Measurements from ENCODE around the gene PCDHGB3.
"Not testable (repeated sequence)": the region's sequence is repeated elsewhere in the genome, so short reads cannot be mapped to it uniquely, and the experiment has no call there.

DNA sequence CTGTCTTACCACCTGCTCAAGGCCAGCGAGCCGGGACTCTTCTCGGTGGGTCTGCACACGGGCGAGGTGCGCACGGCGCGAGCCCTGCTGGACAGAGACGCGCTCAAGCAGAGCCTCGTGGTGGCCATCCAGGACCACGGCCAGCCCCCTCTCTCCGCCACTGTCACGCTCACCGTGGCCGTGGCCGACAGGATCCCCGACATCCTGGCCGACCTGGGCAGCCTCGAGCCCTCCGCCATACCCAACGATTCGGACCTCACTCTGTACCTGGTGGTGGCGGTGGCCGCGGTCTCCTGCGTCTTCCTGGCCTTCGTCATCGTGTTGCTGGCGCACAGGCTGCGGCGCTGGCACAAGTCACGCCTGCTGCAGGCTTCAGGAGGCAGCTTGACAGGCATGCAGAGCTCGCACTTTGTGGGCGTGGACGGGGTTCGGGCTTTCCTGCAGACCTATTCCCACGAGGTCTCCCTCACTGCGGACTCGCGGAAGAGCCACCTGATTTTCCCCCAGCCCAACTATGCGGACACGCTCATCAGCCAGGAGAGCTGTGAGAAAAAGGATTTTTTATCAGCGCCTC lies 29.2 kb upstream of the PCDHGB3 start:
- TF ChIP-seq POLR2A, POLR2AphosphoS5 (IDR thresholded peaks at IDR 0.05; ENCODE audit: low read depth, low read length): not testable (repeated sequence)

All from GM12892 (cell line).